Neural cell (in vitro differentiated cells): Measurements from ENCODE around the gene HDAC9.

Experiments used
- EZH2 ChIP-seq: fragments of 200-600, 300-800 bp; shearing (Covaris generic), sonication (generic); IDR thresholded peaks from 2 replicates; pipeline ENCODE4 v1.6.1; 2014; ENCODE audit warnings: antibody characterized with exemption, low read length, borderline replicate concordance, mild to moderate bottlenecking; ENCODE audit not compliant: insufficient read depth, poor library complexity, severe bottlenecking
- MXI1 ChIP-seq: fragments of 450-650 bp; conservative IDR thresholded peaks from 2 replicates; pipeline ENCODE4 v1.6.1; 2014; ENCODE audit warnings: antibody characterized with exemption, mild to moderate bottlenecking; ENCODE audit not compliant: poor library complexity, severe bottlenecking
- SMC3 ChIP-seq: fragments of 450-650 bp; conservative IDR thresholded peaks from 2 replicates; pipeline ENCODE4 v1.6.1; 2014; ENCODE audit warnings: antibody characterized with exemption, mild to moderate bottlenecking, moderate library complexity; ENCODE audit not compliant: poor library complexity

- TF ChIP-seq EZH2 (no peak), MXI1 (no peak), SMC3 (no peak)
These were observed 274.7 kb downstream of the HDAC9 start for GRCh38 chr7:18770154-18770811.
